Loucy (cell line): ENCODE results near the gene VKORC1.
A peak's percentile ranks its signal among the peaks of the same experiment; 100 is the strongest.

ENCODE experiments used
- H2AFZ ChIP-seq: fragments of 200-600 bp; sonication (generic); 2 replicates; pipeline ENCODE4 v1.6.0; 2016; ENCODE audit warnings: antibody characterized with exemption, mild to moderate bottlenecking, low read length, moderate library complexity
- H3F3A ChIP-seq: fragments of 200-600 bp; 2 replicates; pipeline ENCODE4 v1.6.0; 2016; ENCODE audit warnings: antibody characterized with exemption, low read depth, mild to moderate bottlenecking
- H3K27me3 ChIP-seq: fragments of 200-600 bp; sonication (generic); 2 replicates; pipeline ENCODE4 v1.6.1; 2014; ENCODE audit warnings: low read length, mild to moderate bottlenecking; ENCODE audit not compliant: insufficient read depth, poor library complexity, severe bottlenecking
- H3K36me3 ChIP-seq: fragments of 200-600 bp; sonication (generic); 2 replicates; pipeline ENCODE4 v1.6.1; 2016; ENCODE audit warnings: low read length; ENCODE audit not compliant: insufficient read depth
- H3K4me1 ChIP-seq: fragments of 200-600 bp; sonication (generic); 2 replicates; pipeline ENCODE4 v1.5.1; 2014; ENCODE audit warnings: low read length, mild to moderate bottlenecking; ENCODE audit not compliant: insufficient read depth, poor library complexity, severe bottlenecking
- H3K4me2 ChIP-seq: fragments of 200-600 bp; sonication (generic); 2 replicates; pipeline ENCODE4 v1.6.0; 2014; ENCODE audit warnings: antibody characterized with exemption, low read length, low read depth, mild to moderate bottlenecking; ENCODE audit not compliant: poor library complexity, severe bottlenecking
- H3K4me3 ChIP-seq: fragments of 200-600 bp; sonication (generic); 2 replicates; pipeline ENCODE4 v1.5.1; 2014; ENCODE audit warnings: low read length, mild to moderate bottlenecking, mixed read lengths; ENCODE audit not compliant: poor library complexity, severe bottlenecking
- H3K79me2 ChIP-seq: fragments of 200-600 bp; sonication (generic); 2 replicates; pipeline ENCODE4 v1.6.1; 2014; ENCODE audit warnings: low read length; ENCODE audit not compliant: insufficient read depth
- H3K9ac ChIP-seq: fragments of 200-600 bp; sonication (generic); 2 replicates; pipeline ENCODE4 v1.6.0; 2014; ENCODE audit warnings: mild to moderate bottlenecking, low read depth, low read length, moderate library complexity; ENCODE audit not compliant: poor library complexity, severe bottlenecking
- H3K9me2 ChIP-seq: fragments of 200-600 bp; sonication (generic); replicated peaks from 2 replicates; pipeline ENCODE4 v1.6.1; 2016; ENCODE audit warnings: low read depth, low read length, mixed read lengths
- H3K9me3 ChIP-seq: fragments of 200-600 bp; sonication (generic); 2 replicates; pipeline ENCODE4 v1.6.1; 2014; ENCODE audit warnings: mild to moderate bottlenecking, antibody characterized with exemption, low read length, low read depth; ENCODE audit not compliant: insufficient read depth
- H4K20me1 ChIP-seq: fragments of 200-600 bp; sonication (generic); 2 replicates; pipeline ENCODE4 v1.6.0; 2014; ENCODE audit warnings: antibody characterized with exemption, low read length, mild to moderate bottlenecking; ENCODE audit not compliant: insufficient read depth, poor library complexity, severe bottlenecking
- CTCF ChIP-seq: fragments of 200-600 bp; sonication (generic); conservative IDR thresholded peaks from 2 replicates; pipeline ENCODE4 v1.5.1; 2014; ENCODE audit warnings: mild to moderate bottlenecking, antibody characterized with exemption, low read length
- EZH2phosphoT487 ChIP-seq: fragments of 200-600 bp; IDR thresholded peaks from 2 replicates; pipeline ENCODE4 v1.6.1; 2018; ENCODE audit warnings: antibody characterized with exemption, mild to moderate bottlenecking, moderate library complexity, borderline replicate concordance

Gene VKORC1

GRCh38 chr16:31099860-31100638, 5.5 kb upstream of the VKORC1 start:
- Histone ChIP-seq H3K9me3 (no peaks in the 10 kb centered on the region), H3K4me3 (no peak overlapping the region), H3K9me2 (no peaks in the 10 kb centered on the region), H3K36me3 (no peaks in the 10 kb centered on the region), H3K4me2 (no peak overlapping the region), H3K27me3 (no peaks in the 10 kb centered on the region), H2AFZ (0 out of 2 replicates have a peak overlapping the region, but pooled peaks have one; percentile 15), H4K20me1 (no peaks in the 10 kb centered on the region), H3F3A (no peaks in the 10 kb centered on the region), H3K9ac (no peak overlapping the region), H3K4me1 (no peaks in the 10 kb centered on the region), H3K79me2 (no peaks in the 10 kb centered on the region)
- TF ChIP-seq CTCF (no peak), EZH2phosphoT487 (no peak)

GRCh38 chr16:31094088-31094423, 541 bp downstream of the VKORC1 start:
- peaks cover 14% of the 10 kb centered on the region for H4K20me1 ChIP-seq
- no peaks in the 10 kb centered on the region for H3K9me3 ChIP-seq
- peak overlapping the region; percentile 75 for H2AFZ ChIP-seq
- peaks cover 42% of the 10 kb centered on the region for H3K79me2 ChIP-seq
- H3K9me2 ChIP-seq: no peaks in the 10 kb centered on the region
- TF ChIP-seq CTCF: no peak
- TF ChIP-seq EZH2phosphoT487: no peak
- peaks cover 10% of the 10 kb centered on the region; the same call in 1 of the 2 replicates for H3K36me3 ChIP-seq
- H3K9ac ChIP-seq: peak overlapping the region; percentile 89
- peak overlapping the region; percentile 94 for H3K4me3 ChIP-seq
- no peaks in the 10 kb centered on the region for H3K27me3 ChIP-seq
- H3F3A ChIP-seq: no peaks in the 10 kb centered on the region
- H3K4me1 ChIP-seq: peaks cover 21% of the 10 kb centered on the region
- peak overlapping the region; percentile 90 for H3K4me2 ChIP-seq

GRCh38 chr16:31093132-31093703, 1.4 kb downstream of the VKORC1 start:
- Histone ChIP-seq H3K36me3 (peaks cover 10% of the 10 kb centered on the region; the same call in 1 of the 2 replicates), H3K4me1 (peaks cover 21% of the 10 kb centered on the region), H3F3A (no peaks in the 10 kb centered on the region), H3K27me3 (no peaks in the 10 kb centered on the region), H3K9me3 (no peaks in the 10 kb centered on the region), H2AFZ (no peak overlapping the region), H3K79me2 (peaks cover 44% of the 10 kb centered on the region), H3K4me3 (peak overlapping the region; percentile 94), H4K20me1 (peaks cover 14% of the 10 kb centered on the region), H3K9ac (peak overlapping the region; percentile 89), H3K4me2 (peak overlapping the region; percentile 90), H3K9me2 (no peaks in the 10 kb centered on the region)
- TF ChIP-seq CTCF: no peak
- TF ChIP-seq EZH2phosphoT487: no peak
